ENCODE results near the gene MTHFS.

- no peak for TF ChIP-seq POLR2A (IDR thresholded peaks at IDR 0.05)
- no peak for TF ChIP-seq CTCF (IDR thresholded peaks at IDR 0.05)
- no peak for TF ChIP-seq POLR2AphosphoS5 (IDR thresholded peaks at IDR 0.05)
These were observed 12.6 kb downstream of the MTHFS start for GRCh38 chr15:79884204-79884596.
